ENCODE measurements around the gene JUN. TPM values are rescaled to one million over a fixed set of nuclear protein-coding genes. Genes with fewer than 3 reads are reported as not detected.

Gene JUN
- total RNA-seq, 2 donors from 2014 or later = 53.4 to 62.2 TPM

- Mint-ChIP-seq H3K27me3 (no peaks in the 10 kb centered on the region), H3K9me3 (no peaks in the 10 kb centered on the region), H3K4me3 (peak overlapping the region; percentile 95), H3K4me1 (peaks cover 14% of the 10 kb centered on the region), H3K36me3 (ENCODE audit: low read depth) (peaks cover 30% of the 10 kb centered on the region), H3K27ac (peak overlapping the region; percentile 98)
- ATAC-seq (replicated peaks) = peak; percentile 12
Observed at GRCh38 chr1:58782178-58783089, 1.4 kb downstream of the JUN start.

- H3K4me1 Mint-ChIP-seq = peaks cover 12% of the 10 kb centered on the region
- H3K4me3 Mint-ChIP-seq = peak overlapping the region; percentile 95
- no peak for ATAC-seq (replicated peaks)
- no peaks in the 10 kb centered on the region for H3K9me3 Mint-ChIP-seq
- peak overlapping the region; percentile 98 for H3K27ac Mint-ChIP-seq
- H3K36me3 Mint-ChIP-seq (ENCODE audit: low read depth) = peaks cover 30% of the 10 kb centered on the region
- no peaks in the 10 kb centered on the region for H3K27me3 Mint-ChIP-seq
Observed at GRCh38 chr1:58781541-58782177, 2.2 kb downstream of the JUN start.

GRCh38 chr1:58780836-58781452 lies 2.9 kb downstream of the JUN start:
- no peaks in the 10 kb centered on the region for H3K27me3 Mint-ChIP-seq
- no peak overlapping the region for H3K27ac Mint-ChIP-seq
- H3K9me3 Mint-ChIP-seq = no peaks in the 10 kb centered on the region
- H3K36me3 Mint-ChIP-seq (ENCODE audit: low read depth) = peaks cover 30% of the 10 kb centered on the region
- ATAC-seq (replicated peaks) = no peak
- H3K4me1 Mint-ChIP-seq = peaks cover 12% of the 10 kb centered on the region
- H3K4me3 Mint-ChIP-seq = peak overlapping the region; percentile 95

GRCh38 chr1:58780411-58780810 lies 3.4 kb downstream of the JUN start:
- peaks cover 12% of the 10 kb centered on the region for H3K4me1 Mint-ChIP-seq
- H3K4me3 Mint-ChIP-seq = peak overlapping the region; percentile 95
- peaks cover 30% of the 10 kb centered on the region for H3K36me3 Mint-ChIP-seq (ENCODE audit: low read depth)
- H3K27me3 Mint-ChIP-seq = no peaks in the 10 kb centered on the region
- ATAC-seq (replicated peaks) = no peak
- no peaks in the 10 kb centered on the region for H3K9me3 Mint-ChIP-seq
- peak overlapping the region; percentile 36 for H3K27ac Mint-ChIP-seq

GRCh38 chr1:58779801-58780382 lies 4.0 kb downstream of the JUN start:
- Mint-ChIP-seq H3K9me3 (no peaks in the 10 kb centered on the region), H3K27ac (peak overlapping the region; percentile 36), H3K27me3 (no peaks in the 10 kb centered on the region), H3K36me3 (ENCODE audit: low read depth) (peaks cover 30% of the 10 kb centered on the region), H3K4me1 (peaks cover 12% of the 10 kb centered on the region), H3K4me3 (peak overlapping the region; percentile 95)
- ATAC-seq (replicated peaks) = no peak

GRCh38 chr1:58779059-58779754 lies 4.6 kb downstream of the JUN start:
- Mint-ChIP-seq H3K9me3 (no peaks in the 10 kb centered on the region), H3K27me3 (no peaks in the 10 kb centered on the region), H3K27ac (no peak overlapping the region), H3K4me3 (no peak overlapping the region), H3K4me1 (peaks cover 12% of the 10 kb centered on the region), H3K36me3 (ENCODE audit: low read depth) (peaks cover 27% of the 10 kb centered on the region)
- no peak for ATAC-seq (replicated peaks)

- Mint-ChIP-seq H3K4me1 (peaks cover 12% of the 10 kb centered on the region), H3K27me3 (no peaks in the 10 kb centered on the region), H3K27ac (no peak overlapping the region), H3K9me3 (no peaks in the 10 kb centered on the region), H3K36me3 (ENCODE audit: low read depth) (peaks cover 20% of the 10 kb centered on the region), H3K4me3 (no peak overlapping the region)
- ATAC-seq (replicated peaks) = no peak
Observed at GRCh38 chr1:58778385-58779000, 5.4 kb downstream of the JUN start.

GRCh38 chr1:58774027-58774426 lies 9.8 kb downstream of the JUN start:
- no peaks in the 10 kb centered on the region for H3K27me3 Mint-ChIP-seq
- no peak overlapping the region for H3K27ac Mint-ChIP-seq
- no peak overlapping the region for H3K4me3 Mint-ChIP-seq
- no peak for ATAC-seq (replicated peaks)
- no peaks in the 10 kb centered on the region for H3K4me1 Mint-ChIP-seq
- no peaks in the 10 kb centered on the region for H3K36me3 Mint-ChIP-seq (ENCODE audit: low read depth)
- no peaks in the 10 kb centered on the region for H3K9me3 Mint-ChIP-seq

GRCh38 chr1:58773406-58773840 lies 10.4 kb downstream of the JUN start:
- no peaks in the 10 kb centered on the region for H3K27me3 Mint-ChIP-seq
- H3K4me1 Mint-ChIP-seq = no peaks in the 10 kb centered on the region
- H3K9me3 Mint-ChIP-seq = no peaks in the 10 kb centered on the region
- peak; percentile 29 for ATAC-seq (replicated peaks)
- peak overlapping the region; percentile 50 for H3K27ac Mint-ChIP-seq
- H3K4me3 Mint-ChIP-seq = no peak overlapping the region
- no peaks in the 10 kb centered on the region for H3K36me3 Mint-ChIP-seq (ENCODE audit: low read depth)

GRCh38 chr1:58769809-58770320 lies 14.0 kb downstream of the JUN start:
- H3K27ac Mint-ChIP-seq = no peak overlapping the region
- no peaks in the 10 kb centered on the region for H3K9me3 Mint-ChIP-seq
- H3K27me3 Mint-ChIP-seq = peaks cover 3% of the 10 kb centered on the region
- peak; percentile 46 for ATAC-seq (replicated peaks)
- no peak overlapping the region for H3K4me3 Mint-ChIP-seq
- H3K4me1 Mint-ChIP-seq = no peaks in the 10 kb centered on the region
- no peaks in the 10 kb centered on the region for H3K36me3 Mint-ChIP-seq (ENCODE audit: low read depth)

- Mint-ChIP-seq H3K4me3 (no peak overlapping the region), H3K36me3 (ENCODE audit: low read depth) (no peaks in the 10 kb centered on the region), H3K4me1 (no peaks in the 10 kb centered on the region), H3K27me3 (peaks cover 3% of the 10 kb centered on the region), H3K27ac (no peak overlapping the region), H3K9me3 (no peaks in the 10 kb centered on the region)
- ATAC-seq (replicated peaks) = no peak
Observed at GRCh38 chr1:58768971-58769808, 14.7 kb downstream of the JUN start.

- Mint-ChIP-seq H3K27me3 (peaks cover 6% of the 10 kb centered on the region), H3K27ac (no peak overlapping the region), H3K4me3 (no peak overlapping the region), H3K9me3 (no peaks in the 10 kb centered on the region), H3K4me1 (no peaks in the 10 kb centered on the region), H3K36me3 (ENCODE audit: low read depth) (no peaks in the 10 kb centered on the region)
- no peak for ATAC-seq (replicated peaks)
Observed at GRCh38 chr1:58768191-58768731, 15.6 kb downstream of the JUN start.

- peaks cover 6% of the 10 kb centered on the region for H3K27me3 Mint-ChIP-seq
- no peak overlapping the region for H3K27ac Mint-ChIP-seq
- H3K36me3 Mint-ChIP-seq (ENCODE audit: low read depth) = no peaks in the 10 kb centered on the region
- no peak for ATAC-seq (replicated peaks)
- H3K4me3 Mint-ChIP-seq = no peak overlapping the region
- H3K9me3 Mint-ChIP-seq = no peaks in the 10 kb centered on the region
- H3K4me1 Mint-ChIP-seq = no peaks in the 10 kb centered on the region
Observed at GRCh38 chr1:58767143-58767542, 16.7 kb downstream of the JUN start.
